Right atrium auricular region (tissue), 2 donors: ENCODE data around the gene SF3B1. TPM values are rescaled to one million over a fixed set of nuclear protein-coding genes. Genes with fewer than 3 reads are reported as not detected.

Source experiments
- DNase-seq: peaks from one replicate; pipeline ENCODE4 v3.0.0-alpha.2; 2019; ENCODE audit warnings: low spot score
- H3K27ac ChIP-seq, 2 donors: fragments of 200-600 bp; sonication (generic); 1 replicate in 1 of 2; 2 replicates in 1 of 2; pipeline ENCODE4 v1.5.1; 2016 to 2019
- H3K27me3 ChIP-seq, 2 donors: fragments of 200-600 bp; sonication (generic); one replicate each; pipeline versions ENCODE4 v1.5.1 to v1.6.0; 2017 to 2019
- H3K36me3 ChIP-seq: fragments of 200-600 bp; sonication (generic); one replicate; pipeline ENCODE4 v1.5.1; 2016
- H3K4me1 ChIP-seq, 2 donors: fragments of 200-600 bp; sonication (generic); one replicate each; pipeline versions ENCODE4 v1.5.1 to v1.6.0; 2017 to 2019
- H3K4me3 ChIP-seq, 2 donors: fragments of 200-600 bp; sonication (generic); 1 replicate in 1 of 2; 2 replicates in 1 of 2; pipeline ENCODE4 v1.5.1; 2017 to 2019; ENCODE audit warnings: mild to moderate bottlenecking in 1 of 2, moderate library complexity in 1 of 2
- H3K9me3 ChIP-seq, 2 donors: fragments of 200-600 bp; sonication (generic); one replicate each; pipeline ENCODE4 v1.5.1; 2019
- CTCF ChIP-seq, 2 donors: fragments of 200-600 bp; sonication (generic); IDR thresholded peaks; one replicate each; pipeline ENCODE4 v1.5.1; 2019; ENCODE audit warnings: antibody characterized with exemption in 2 of 2
- total RNA-seq, 2 donors: library from RNA; depleted of rRNA; stranded (reverse); fragments of >200 nt; gene quantifications; one replicate each; pipeline ENCODE4 v1.1.0, GENCODE V29; 2016

The SF3B1 gene
- total RNA-seq, 2 donors from 2014 or later: 103 to 128 TPM

DNA sequence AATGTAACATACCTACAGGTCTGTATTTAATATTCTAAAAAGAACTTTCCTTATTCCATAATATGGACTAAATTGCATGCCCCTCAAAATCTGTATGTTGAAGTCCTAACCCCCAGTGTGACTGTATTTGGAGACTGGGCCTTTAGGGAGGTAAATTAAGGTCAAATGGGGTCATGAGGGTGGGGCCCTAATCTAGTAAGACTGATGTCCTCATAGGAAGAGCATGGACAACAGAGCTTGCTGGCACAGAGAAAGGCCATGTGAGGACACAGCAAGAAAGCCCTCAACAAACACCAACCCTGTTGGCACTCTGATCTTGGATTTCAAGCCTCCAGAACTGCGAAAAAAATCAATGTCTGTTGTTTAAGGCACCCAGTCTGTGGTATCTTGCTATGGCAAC is 18.6 kb downstream of the SF3B1 start:
- no peak overlapping the region for H3K4me3 ChIP-seq
- DNase-seq: no peak
- H3K36me3 ChIP-seq: peaks cover 85% of the 10 kb centered on the region
- H3K27ac ChIP-seq: no peak overlapping the region
- H3K4me1 ChIP-seq: peaks cover 0 to under 1% of the 10 kb centered on the region in 2 donors
- H3K9me3 ChIP-seq: no peaks in the 10 kb centered on the region
- TF ChIP-seq CTCF (IDR thresholded peaks at IDR 0.05): no peak
- no peaks in the 10 kb centered on the region for H3K27me3 ChIP-seq

GRCh38 chr2:197414515-197414914 is 20.3 kb downstream of the SF3B1 start:
- Histone ChIP-seq H3K4me1 (no peaks in the 10 kb centered on the region), H3K27me3 (no peaks in the 10 kb centered on the region), H3K27ac (no peak overlapping the region), H3K9me3 (no peaks in the 10 kb centered on the region), H3K36me3 (peaks cover 88% of the 10 kb centered on the region), H3K4me3 (no peak overlapping the region)
- no peak for DNase-seq
- TF ChIP-seq CTCF (IDR thresholded peaks at IDR 0.05): no peak

DNA sequence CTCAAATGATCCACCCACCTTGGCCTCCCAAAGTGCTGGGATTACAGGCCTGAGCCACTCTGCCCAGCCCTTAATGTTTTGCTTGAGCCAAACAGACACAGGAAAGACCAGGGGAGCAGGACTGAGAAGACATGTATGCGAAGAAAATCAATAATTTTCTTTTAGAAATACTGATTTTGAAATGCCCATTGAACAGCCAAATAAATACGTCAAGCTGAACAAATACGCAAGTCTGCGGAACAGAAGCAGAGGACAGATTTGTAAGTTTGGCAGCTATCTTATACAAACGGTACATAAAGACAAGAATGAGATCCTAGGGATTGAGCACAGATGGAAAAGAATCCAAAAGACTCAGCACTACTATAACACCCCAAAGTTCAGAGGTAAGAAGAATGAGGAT is 20.8 kb downstream of the SF3B1 start:
- DNase-seq: no peak
- Histone ChIP-seq H3K4me3 (no peak overlapping the region), H3K27me3 (no peaks in the 10 kb centered on the region), H3K4me1 (no peaks in the 10 kb centered on the region), H3K9me3 (no peaks in the 10 kb centered on the region), H3K27ac (no peak overlapping the region), H3K36me3 (peaks cover 88% of the 10 kb centered on the region)
- no peak for TF ChIP-seq CTCF (IDR thresholded peaks at IDR 0.05)

GRCh38 chr2:197405582-197405981 is 29.2 kb downstream of the SF3B1 start:
- no peak for DNase-seq
- no peaks in the 10 kb centered on the region for H3K9me3 ChIP-seq
- no peaks in the 10 kb centered on the region for H3K27me3 ChIP-seq
- no peak overlapping the region for H3K27ac ChIP-seq
- no peaks in the 10 kb centered on the region for H3K4me1 ChIP-seq
- TF ChIP-seq CTCF (IDR thresholded peaks at IDR 0.05): no peak
- H3K4me3 ChIP-seq: no peak overlapping the region
- peaks cover 100% of the 10 kb centered on the region for H3K36me3 ChIP-seq

DNA sequence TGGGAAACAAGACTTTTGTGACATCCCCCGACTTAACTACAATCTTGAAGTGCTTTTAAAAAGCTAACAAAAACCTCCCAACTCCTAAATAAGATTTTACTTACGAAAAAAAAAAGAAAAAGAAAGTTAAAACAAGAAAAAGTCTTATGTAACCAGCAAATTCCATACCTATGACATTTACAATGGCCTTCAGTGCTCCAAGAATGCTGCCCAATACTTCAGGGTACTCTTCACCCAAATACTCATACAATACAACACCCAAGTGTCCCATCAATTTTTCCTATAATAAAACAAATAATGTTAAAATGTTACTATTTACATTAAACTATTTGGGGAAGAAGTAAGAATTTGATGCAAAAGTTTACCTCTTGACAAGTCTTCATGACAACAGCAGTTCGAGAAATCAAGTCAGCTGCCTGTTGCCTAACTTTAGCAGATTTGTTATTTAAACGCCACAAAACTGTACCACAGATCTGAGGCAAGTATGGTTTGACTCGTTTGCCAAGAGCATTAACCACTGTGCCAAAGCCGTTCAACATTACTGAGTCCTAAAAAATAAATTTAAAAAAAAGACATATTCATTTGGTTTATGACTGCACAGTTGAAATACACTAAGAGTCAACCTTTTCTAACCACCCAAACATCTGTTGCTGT is 34.8 kb downstream of the SF3B1 start:
- no peak for TF ChIP-seq CTCF (IDR thresholded peaks at IDR 0.05)
- Histone ChIP-seq H3K36me3 (peaks cover 99% of the 10 kb centered on the region), H3K27ac (no peak overlapping the region)

DNA sequence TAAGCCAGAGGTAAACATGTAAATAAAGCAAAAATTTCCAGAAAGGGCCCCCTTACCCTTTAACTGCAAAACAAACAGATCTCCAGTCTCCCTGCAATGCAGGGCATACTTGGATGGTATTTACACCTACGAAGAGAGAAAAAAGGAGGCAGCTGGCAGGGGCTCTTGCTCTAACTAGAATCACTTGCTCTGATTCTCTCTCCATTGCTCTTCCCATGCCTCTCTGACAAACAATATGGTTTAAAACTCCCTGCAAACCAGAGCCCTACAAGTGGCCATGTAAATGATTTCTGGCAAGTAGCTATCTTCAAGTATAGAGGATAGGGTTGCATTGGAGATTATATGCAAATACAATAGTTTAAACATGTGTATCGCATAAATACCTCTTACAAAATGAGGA is 35.9 kb downstream of the SF3B1 start:
- no peak overlapping the region for H3K27ac ChIP-seq
- no peaks in the 10 kb centered on the region for H3K27me3 ChIP-seq
- H3K36me3 ChIP-seq: peaks cover 99% of the 10 kb centered on the region
- H3K4me1 ChIP-seq: no peaks in the 10 kb centered on the region
- TF ChIP-seq CTCF (IDR thresholded peaks at IDR 0.05): no peak
- DNase-seq: no peak
- no peaks in the 10 kb centered on the region for H3K9me3 ChIP-seq
- no peak overlapping the region for H3K4me3 ChIP-seq

More for the DNA sequence above, 34.8 kb downstream of the SF3B1 start:
- no peaks in the 10 kb centered on the region for H3K9me3 ChIP-seq
- no peak overlapping the region for H3K4me3 ChIP-seq
- H3K4me1 ChIP-seq: no peaks in the 10 kb centered on the region
- no peak for DNase-seq
- no peaks in the 10 kb centered on the region for H3K27me3 ChIP-seq
